Measurements from ENCODE around the gene SHB. TPM values are rescaled to one million over a fixed set of nuclear protein-coding genes. Genes with fewer than 3 reads are reported as not detected.

Gene SHB
- total and polyA plus RNA-seq, 2 of the 13 experiments (the other 11 are each of a cell fraction or from before 2014, with no cell fraction given), result 19.4 to 20.7 TPM

DNA sequence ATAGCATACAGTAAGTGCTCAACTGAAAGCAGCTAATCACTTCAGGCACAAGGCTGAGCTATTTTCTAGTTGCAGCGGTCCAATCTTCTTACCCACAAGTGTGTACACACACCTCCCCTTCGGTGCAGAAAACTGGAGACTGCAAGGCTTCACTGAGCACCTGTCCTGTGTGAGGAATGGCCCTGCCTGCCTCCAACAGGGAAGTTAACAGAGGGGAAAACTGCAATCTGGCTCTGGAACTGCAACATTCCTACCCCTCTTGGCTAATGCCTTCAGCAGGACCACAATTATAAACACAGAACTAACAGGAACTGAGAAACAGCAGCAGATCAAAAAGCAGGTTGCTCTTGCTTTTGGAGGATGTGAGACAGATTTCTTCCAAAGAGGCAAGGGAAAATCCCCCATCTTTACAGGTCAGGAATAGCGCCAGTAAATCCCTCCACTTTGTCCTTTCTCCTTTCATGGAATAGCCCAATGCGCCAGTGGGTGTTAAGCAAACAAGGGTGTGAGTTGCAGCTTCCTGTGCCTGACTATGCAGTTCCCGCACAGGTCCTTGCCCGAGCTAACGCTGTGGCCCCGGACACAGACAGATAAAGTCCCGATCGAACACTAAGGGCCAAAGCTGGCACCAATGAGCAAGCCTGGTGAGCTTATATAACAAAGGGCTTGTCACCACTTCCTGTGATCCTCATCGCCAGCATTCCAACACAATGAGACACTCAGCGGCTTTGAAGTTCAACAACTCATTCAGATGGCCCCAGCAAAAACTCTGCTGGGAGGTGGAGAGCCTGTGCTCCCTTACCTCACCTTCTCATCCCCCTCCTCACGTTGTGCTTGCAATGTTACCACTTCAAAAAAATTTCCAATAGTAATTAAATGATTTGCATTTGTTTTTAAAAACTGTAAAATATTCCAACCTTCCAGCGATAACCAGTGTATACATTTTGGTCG is 21.5 kb downstream of the SHB start (continued):
- TF ChIP-seq, protein P1, sequence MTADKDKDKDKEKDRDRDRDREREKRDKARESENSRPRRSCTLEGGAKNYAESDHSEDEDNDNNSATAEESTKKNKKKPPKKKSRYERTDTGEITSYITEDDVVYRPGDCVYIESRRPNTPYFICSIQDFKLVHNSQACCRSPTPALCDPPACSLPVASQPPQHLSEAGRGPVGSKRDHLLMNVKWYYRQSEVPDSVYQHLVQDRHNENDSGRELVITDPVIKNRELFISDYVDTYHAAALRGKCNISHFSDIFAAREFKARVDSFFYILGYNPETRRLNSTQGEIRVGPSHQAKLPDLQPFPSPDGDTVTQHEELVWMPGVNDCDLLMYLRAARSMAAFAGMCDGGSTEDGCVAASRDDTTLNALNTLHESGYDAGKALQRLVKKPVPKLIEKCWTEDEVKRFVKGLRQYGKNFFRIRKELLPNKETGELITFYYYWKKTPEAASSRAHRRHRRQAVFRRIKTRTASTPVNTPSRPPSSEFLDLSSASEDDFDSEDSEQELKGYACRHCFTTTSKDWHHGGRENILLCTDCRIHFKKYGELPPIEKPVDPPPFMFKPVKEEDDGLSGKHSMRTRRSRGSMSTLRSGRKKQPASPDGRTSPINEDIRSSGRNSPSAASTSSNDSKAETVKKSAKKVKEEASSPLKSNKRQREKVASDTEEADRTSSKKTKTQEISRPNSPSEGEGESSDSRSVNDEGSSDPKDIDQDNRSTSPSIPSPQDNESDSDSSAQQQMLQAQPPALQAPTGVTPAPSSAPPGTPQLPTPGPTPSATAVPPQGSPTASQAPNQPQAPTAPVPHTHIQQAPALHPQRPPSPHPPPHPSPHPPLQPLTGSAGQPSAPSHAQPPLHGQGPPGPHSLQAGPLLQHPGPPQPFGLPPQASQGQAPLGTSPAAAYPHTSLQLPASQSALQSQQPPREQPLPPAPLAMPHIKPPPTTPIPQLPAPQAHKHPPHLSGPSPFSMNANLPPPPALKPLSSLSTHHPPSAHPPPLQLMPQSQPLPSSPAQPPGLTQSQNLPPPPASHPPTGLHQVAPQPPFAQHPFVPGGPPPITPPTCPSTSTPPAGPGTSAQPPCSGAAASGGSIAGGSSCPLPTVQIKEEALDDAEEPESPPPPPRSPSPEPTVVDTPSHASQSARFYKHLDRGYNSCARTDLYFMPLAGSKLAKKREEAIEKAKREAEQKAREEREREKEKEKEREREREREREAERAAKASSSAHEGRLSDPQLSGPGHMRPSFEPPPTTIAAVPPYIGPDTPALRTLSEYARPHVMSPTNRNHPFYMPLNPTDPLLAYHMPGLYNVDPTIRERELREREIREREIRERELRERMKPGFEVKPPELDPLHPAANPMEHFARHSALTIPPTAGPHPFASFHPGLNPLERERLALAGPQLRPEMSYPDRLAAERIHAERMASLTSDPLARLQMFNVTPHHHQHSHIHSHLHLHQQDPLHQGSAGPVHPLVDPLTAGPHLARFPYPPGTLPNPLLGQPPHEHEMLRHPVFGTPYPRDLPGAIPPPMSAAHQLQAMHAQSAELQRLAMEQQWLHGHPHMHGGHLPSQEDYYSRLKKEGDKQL (CRISPR knock-in tag; IDR thresholded peaks at IDR 0.05; ENCODE audit: low read depth), result 0 out of 2 replicates have a peak, but pooled peaks have one; percentile 67
- TF ChIP-seq ZBTB7B (CRISPR knock-in tag; IDR thresholded peaks at IDR 0.05) (peak; percentile 80; the same call in 1 of the 2 replicates), ZNF10 (CRISPR knock-in tag; IDR thresholded peaks at IDR 0.05; ENCODE audit: borderline replicate concordance, low read depth) (no peak), KAT8 (CRISPR knock-in tag; IDR thresholded peaks at IDR 0.05) (peak; percentile 81), ZEB1 (IDR thresholded peaks at IDR 0.05; ENCODE audit: insufficient replicate concordance, low read depth) (peak; percentile 53), ZNF496 (CRISPR knock-in tag; IDR thresholded peaks at IDR 0.05; ENCODE audit: insufficient replicate concordance) (no peak), GTF2F1 (IDR thresholded peaks at IDR 0.05; ENCODE audit: low read length) (no peak), ZNF260 (CRISPR knock-in tag; IDR thresholded peaks at IDR 0.05; ENCODE audit: borderline replicate concordance, low read depth) (no peak), TBX2 (CRISPR knock-in tag; IDR thresholded peaks at IDR 0.05; ENCODE audit: borderline replicate concordance) (peak; percentile 98), NAIF1 (CRISPR knock-in tag; IDR thresholded peaks at IDR 0.05; ENCODE audit: borderline replicate concordance) (no peak), ZSCAN20 (CRISPR knock-in tag; IDR thresholded peaks at IDR 0.05; ENCODE audit: borderline replicate concordance) (no peak), KDM2A (CRISPR knock-in tag; IDR thresholded peaks at IDR 0.05; ENCODE audit: borderline replicate concordance, low read depth) (peak; percentile 68; the same call in 1 of the 2 replicates), MIER3 (CRISPR knock-in tag; IDR thresholded peaks at IDR 0.05; ENCODE audit: borderline replicate concordance) (peak; percentile 87)
- TF ChIP-seq, protein P2, sequence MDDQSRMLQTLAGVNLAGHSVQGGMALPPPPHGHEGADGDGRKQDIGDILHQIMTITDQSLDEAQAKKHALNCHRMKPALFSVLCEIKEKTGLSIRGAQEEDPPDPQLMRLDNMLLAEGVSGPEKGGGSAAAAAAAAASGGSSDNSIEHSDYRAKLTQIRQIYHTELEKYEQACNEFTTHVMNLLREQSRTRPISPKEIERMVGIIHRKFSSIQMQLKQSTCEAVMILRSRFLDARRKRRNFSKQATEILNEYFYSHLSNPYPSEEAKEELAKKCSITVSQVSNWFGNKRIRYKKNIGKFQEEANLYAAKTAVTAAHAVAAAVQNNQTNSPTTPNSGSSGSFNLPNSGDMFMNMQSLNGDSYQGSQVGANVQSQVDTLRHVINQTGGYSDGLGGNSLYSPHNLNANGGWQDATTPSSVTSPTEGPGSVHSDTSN (CRISPR knock-in tag; IDR thresholded peaks at IDR 0.05; ENCODE audit: borderline replicate concordance), result peak; percentile 46; the same call in 1 of the 2 replicates
- TF ChIP-seq, protein P3, sequence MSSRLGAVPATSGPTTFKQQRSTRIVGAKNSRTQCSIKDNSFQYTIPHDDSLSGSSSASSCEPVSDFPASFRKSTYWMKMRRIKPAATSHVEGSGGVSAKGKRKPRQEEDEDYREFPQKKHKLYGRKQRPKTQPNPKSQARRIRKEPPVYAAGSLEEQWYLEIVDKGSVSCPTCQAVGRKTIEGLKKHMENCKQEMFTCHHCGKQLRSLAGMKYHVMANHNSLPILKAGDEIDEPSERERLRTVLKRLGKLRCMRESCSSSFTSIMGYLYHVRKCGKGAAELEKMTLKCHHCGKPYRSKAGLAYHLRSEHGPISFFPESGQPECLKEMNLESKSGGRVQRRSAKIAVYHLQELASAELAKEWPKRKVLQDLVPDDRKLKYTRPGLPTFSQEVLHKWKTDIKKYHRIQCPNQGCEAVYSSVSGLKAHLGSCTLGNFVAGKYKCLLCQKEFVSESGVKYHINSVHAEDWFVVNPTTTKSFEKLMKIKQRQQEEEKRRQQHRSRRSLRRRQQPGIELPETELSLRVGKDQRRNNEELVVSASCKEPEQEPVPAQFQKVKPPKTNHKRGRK (CRISPR knock-in tag; IDR thresholded peaks at IDR 0.05), result no peak
- TF ChIP-seq, protein P4, sequence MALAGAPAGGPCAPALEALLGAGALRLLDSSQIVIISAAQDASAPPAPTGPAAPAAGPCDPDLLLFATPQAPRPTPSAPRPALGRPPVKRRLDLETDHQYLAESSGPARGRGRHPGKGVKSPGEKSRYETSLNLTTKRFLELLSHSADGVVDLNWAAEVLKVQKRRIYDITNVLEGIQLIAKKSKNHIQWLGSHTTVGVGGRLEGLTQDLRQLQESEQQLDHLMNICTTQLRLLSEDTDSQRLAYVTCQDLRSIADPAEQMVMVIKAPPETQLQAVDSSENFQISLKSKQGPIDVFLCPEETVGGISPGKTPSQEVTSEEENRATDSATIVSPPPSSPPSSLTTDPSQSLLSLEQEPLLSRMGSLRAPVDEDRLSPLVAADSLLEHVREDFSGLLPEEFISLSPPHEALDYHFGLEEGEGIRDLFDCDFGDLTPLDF (CRISPR knock-in tag; IDR thresholded peaks at IDR 0.05), result peak; percentile 58

Data from HepG2 (cell line).